Progenitor cell of endocrine pancreas (in vitro differentiated cells): ENCODE measurements around the gene ABCD4. TPM values are rescaled to one million over a fixed set of nuclear protein-coding genes. Genes with fewer than 3 reads are reported as not detected.
A peak's percentile ranks its signal among the peaks of the same experiment; 100 is the strongest.
"Not testable (repeated sequence)": the region's sequence is repeated elsewhere in the genome, so short reads cannot be mapped to it uniquely, and the experiment has no call there.

Experiments used
- DNase-seq: peaks from one replicate; pipeline ENCODE4 v3.0.0; 2021; ENCODE audit warnings: low spot score; ENCODE audit not compliant: unreplicated experiment
- H3K27ac Mint-ChIP-seq: 2 replicates; pipeline ENCODE4 v1.8.0; 2021; ENCODE audit warnings: mild to moderate bottlenecking, moderate library complexity, mixed read lengths
- H3K27me3 Mint-ChIP-seq: 2 replicates; pipeline ENCODE4 v1.8.0; 2021; ENCODE audit warnings: mixed read lengths
- H3K36me3 Mint-ChIP-seq: 2 replicates; pipeline ENCODE4 v1.8.0; 2022; ENCODE audit warnings: mixed read lengths; ENCODE audit not compliant: insufficient read depth
- H3K4me1 Mint-ChIP-seq: 2 replicates; pipeline ENCODE4 v1.8.0; 2021; ENCODE audit warnings: low read depth, mixed read lengths
- H3K4me3 Mint-ChIP-seq: 2 replicates; pipeline ENCODE4 v1.8.0; 2021; ENCODE audit warnings: low read depth, mild to moderate bottlenecking, moderate library complexity, mixed read lengths
- H3K9me3 Mint-ChIP-seq: 2 replicates; pipeline ENCODE4 v1.8.0; 2021; ENCODE audit warnings: low read depth, mixed read lengths
- total RNA-seq: library from RNA; stranded (reverse); gene quantifications from 2 replicates; pipeline ENCODE4 v1.2.1, GENCODE V29; 2021
- TF ChIP-seq, protein P1 (sequence below): fragments of 200-600 bp; sonication (generic); IDR thresholded peaks from one replicate; pipeline ENCODE4 v1.5.0; 2021; ENCODE audit warnings: antibody characterized with exemption, mild to moderate bottlenecking; ENCODE audit not compliant: unreplicated experiment

The ABCD4 gene
- total RNA-seq, 1 donor from 2014 or later: 158 TPM

DNA sequence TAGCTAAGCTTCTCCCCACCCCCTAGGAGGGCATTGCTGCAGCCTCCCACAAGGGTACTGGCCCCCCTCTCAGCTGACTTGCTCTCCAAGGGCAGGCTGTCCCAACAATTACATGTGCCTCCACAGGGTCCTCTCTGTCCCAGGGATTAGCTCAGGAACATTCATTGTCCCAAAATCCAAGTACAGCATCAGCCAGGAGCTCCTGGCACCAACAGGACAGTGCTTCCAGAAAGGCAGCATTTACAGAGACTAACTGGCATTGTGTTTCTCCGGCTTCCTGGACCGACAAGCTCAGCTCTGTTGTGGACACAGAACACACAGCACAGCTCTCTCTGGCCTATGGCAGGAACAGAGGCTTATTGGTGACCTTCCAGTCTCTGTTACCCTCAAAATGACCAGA lies 21.7 kb downstream of the ABCD4 start:
- TF ChIP-seq, protein P1, sequence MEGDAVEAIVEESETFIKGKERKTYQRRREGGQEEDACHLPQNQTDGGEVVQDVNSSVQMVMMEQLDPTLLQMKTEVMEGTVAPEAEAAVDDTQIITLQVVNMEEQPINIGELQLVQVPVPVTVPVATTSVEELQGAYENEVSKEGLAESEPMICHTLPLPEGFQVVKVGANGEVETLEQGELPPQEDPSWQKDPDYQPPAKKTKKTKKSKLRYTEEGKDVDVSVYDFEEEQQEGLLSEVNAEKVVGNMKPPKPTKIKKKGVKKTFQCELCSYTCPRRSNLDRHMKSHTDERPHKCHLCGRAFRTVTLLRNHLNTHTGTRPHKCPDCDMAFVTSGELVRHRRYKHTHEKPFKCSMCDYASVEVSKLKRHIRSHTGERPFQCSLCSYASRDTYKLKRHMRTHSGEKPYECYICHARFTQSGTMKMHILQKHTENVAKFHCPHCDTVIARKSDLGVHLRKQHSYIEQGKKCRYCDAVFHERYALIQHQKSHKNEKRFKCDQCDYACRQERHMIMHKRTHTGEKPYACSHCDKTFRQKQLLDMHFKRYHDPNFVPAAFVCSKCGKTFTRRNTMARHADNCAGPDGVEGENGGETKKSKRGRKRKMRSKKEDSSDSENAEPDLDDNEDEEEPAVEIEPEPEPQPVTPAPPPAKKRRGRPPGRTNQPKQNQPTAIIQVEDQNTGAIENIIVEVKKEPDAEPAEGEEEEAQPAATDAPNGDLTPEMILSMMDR: no peak
- H3K27ac Mint-ChIP-seq: no peak overlapping the region
- H3K4me1 Mint-ChIP-seq: no peaks in the 10 kb centered on the region
- H3K4me3 Mint-ChIP-seq: no peak overlapping the region
- peaks cover 24% of the 10 kb centered on the region for H3K36me3 Mint-ChIP-seq
- no peak for DNase-seq
- H3K27me3 Mint-ChIP-seq: no peaks in the 10 kb centered on the region
- no peaks in the 10 kb centered on the region for H3K9me3 Mint-ChIP-seq

DNA sequence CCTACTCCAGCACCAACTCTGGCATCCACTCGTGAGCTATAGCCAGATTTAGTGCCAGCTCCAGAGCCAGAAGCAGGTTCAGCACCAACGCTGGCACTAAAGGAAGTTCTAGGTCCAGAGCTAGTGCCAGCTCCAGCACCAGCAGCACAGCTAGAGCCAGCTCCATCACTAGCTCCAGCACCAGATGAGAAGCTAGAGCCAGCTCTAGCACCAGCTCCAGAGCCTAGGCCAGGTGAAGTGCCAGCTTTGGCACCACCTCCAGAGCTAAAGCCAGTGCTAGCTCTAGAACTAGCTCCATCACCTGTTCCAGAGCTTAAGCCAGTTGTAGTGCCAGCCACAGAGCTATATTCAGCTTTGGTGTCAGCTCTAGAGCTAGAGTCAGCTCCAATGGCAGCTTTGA lies 24.7 kb downstream of the ABCD4 start:
- Mint-ChIP-seq H3K4me1 (no peaks in the 10 kb centered on the region), H3K27me3 (no peaks in the 10 kb centered on the region), H3K27ac (no peak overlapping the region), H3K4me3 (no peak overlapping the region), H3K9me3 (no peaks in the 10 kb centered on the region), H3K36me3 (peaks cover 17% of the 10 kb centered on the region)
- no peak for DNase-seq
- TF ChIP-seq, protein P1: no peak

DNA sequence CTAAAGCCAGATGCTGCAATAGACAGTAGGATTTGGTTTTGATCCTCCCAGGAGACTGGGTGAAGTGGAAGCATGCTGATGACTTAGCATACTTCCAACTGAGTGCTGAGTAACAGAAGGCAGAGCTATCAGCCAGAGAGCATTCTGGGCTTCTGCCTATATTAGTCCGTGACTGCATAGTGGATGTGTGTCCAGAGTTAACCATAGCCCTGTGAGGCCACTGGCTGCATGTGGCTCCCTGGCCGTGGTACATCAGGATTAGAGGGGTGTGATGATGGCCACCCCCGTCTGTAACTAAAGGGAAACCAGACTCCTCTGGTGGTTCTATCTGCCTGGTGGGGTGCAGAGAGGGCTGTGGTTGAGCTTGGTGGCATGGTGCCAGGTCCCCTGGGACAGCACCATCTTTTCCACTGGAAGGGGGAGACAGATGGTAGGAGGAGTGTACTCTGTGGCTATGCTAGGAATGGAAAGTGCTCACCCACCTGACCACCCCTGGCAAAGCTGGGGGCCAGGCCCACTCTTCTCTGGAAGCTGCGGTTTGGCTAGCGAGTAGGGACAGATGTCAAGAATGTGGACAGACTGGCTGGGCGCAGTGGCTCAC lies 27.4 kb downstream of the ABCD4 start:
- H3K27me3 Mint-ChIP-seq: no peaks in the 10 kb centered on the region

DNA sequence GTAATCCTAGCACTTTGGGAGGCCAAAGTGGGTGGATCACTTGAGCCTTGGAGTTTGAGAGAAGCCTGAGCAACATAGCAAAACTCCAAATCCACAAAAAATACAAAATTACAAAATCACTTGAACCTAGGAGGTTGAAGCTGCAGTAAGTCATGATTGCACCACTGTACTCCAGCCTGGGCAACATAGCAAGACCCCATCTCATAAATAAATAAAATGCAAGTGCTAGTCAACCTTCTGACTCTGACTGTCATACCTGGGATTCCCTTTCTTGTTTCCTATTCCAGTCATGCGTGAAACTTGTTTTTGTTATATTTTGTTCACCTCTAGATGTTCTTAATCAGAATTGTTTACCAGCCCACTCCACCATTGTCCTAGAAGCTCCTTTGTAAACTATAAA lies 31.4 kb downstream of the ABCD4 start:
- Mint-ChIP-seq H3K4me1 (peaks cover 3% of the 10 kb centered on the region), H3K36me3 (no peaks in the 10 kb centered on the region), H3K4me3 (no peak overlapping the region), H3K27ac (no peak overlapping the region), H3K9me3 (no peaks in the 10 kb centered on the region), H3K27me3 (no peaks in the 10 kb centered on the region)
- DNase-seq: no peak
- TF ChIP-seq, protein P1: no peak

More for the DNA sequence above, 27.4 kb downstream of the ABCD4 start:
- H3K9me3 Mint-ChIP-seq: no peaks in the 10 kb centered on the region
- H3K4me1 Mint-ChIP-seq: no peaks in the 10 kb centered on the region
- H3K4me3 Mint-ChIP-seq: no peak overlapping the region
- no peak overlapping the region for H3K27ac Mint-ChIP-seq
- TF ChIP-seq, protein P1: no peak
- DNase-seq: no peak
- H3K36me3 Mint-ChIP-seq: peaks cover 5% of the 10 kb centered on the region

DNA sequence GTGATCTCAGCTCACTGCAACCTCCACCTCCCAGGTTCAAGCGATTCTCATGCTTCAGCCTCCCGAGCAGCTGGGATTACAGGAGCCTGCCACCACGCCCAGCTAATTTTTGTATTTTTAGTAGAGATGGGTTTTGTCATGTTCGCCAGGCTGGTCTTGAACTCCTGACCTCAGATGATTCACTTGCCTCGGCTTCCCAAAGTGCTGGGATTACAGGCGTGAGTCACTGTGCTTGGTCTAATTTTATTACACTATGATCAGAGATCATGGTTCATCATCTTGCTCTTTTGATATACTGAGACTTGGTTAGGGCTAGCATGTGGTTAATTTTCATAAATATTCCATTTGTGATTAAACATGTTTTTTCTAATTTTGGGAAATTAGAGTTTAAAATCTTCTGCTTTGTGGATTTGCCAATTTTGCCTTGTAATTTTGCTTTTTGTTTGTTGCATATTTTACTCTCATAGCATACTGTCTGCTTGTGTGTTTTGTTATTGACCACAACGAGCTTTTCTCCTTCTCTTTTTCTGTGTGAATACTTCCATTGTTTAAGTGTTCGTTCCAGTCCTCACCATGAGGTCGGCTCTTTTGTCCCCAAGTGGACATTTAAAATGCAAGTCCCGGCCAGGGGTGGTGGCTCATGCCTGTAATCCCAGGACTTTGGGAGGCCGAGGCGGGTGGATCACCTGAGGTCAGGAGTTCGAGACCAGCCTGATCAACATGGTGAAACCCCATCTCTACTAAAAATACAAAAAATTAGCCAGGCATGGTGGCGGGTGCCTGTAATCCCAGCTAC lies 32.2 kb downstream of the ABCD4 start:
- not testable (repeated sequence) for H3K4me3 Mint-ChIP-seq, DNase-seq, H3K9me3 Mint-ChIP-seq, H3K36me3 Mint-ChIP-seq, H3K27me3 Mint-ChIP-seq, H3K4me1 Mint-ChIP-seq
- peak overlapping the region; percentile 13 for H3K27ac Mint-ChIP-seq

DNA sequence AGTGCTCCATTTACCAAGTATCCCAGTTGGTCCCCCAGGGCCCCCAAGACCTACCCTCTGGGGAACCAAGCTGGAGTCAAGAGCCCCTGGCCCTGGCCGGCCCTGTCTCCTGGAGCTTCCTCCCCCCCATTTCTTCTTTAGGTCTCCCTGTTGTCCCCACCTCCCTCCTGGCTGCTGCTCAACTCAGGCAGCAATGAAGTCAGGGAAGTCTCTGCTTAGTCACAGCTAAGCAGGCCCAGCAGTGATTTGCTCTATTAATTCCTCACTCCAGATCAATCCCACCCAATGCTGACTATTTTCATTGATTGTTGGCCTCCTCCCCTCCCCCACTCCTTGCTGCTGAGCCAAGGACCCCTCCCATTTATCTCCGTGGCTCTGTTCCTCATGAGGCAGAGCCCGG lies 35.1 kb downstream of the ABCD4 start:
- no peak for DNase-seq
- TF ChIP-seq, protein P1: no peak
- Mint-ChIP-seq H3K36me3 (no peaks in the 10 kb centered on the region), H3K27ac (peak overlapping the region; percentile 69), H3K4me3 (no peak overlapping the region), H3K9me3 (no peaks in the 10 kb centered on the region), H3K27me3 (peaks cover 9% of the 10 kb centered on the region), H3K4me1 (peaks cover 3% of the 10 kb centered on the region)
